Measurements from ENCODE around the gene CCBE1.
"Not testable (repeated sequence)": the region's sequence is repeated elsewhere in the genome, so short reads cannot be mapped to it uniquely, and the experiment has no call there.

CCBE1 gene

DNA sequence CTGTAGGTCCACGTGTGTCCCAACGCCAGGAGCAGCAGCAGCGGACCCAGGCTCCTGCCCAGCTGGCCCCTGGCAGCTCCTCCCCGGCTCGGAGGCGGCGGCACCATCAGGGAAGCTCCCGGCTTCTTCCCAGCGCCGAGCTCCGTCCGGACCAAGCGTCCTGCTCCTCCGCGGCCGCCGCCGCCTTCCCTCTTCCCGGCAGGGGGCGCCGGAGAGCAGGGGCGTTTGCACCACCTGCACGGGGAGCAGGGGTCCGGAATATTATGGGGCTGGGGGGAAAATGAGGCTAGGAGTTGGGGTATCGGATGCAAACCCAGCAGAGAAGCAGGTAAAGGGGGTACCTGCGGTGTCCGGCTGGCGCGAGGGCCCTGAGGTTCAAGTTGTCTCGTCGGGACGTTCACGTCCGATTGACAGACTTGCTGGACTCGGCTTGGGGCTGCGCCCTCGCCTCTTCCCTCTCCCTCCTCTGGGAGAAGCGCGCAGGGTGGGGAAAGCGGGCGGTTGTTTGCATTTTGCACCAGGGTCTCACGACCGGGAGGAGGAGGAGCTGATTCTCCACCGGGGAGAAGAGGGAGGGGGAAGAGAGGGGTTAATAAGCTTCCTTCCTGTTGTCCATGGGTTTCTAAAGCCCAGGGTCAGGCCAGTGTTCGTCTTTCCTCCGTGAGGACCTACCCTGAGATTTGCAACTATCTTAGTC, at the start of gene CCBE1:
Gene CCBE1 (minus strand): TSS at position 188 of the 697 bp plus-strand sequence.
- DNase-seq (ENCODE audit: low read depth): no peak

DNA sequence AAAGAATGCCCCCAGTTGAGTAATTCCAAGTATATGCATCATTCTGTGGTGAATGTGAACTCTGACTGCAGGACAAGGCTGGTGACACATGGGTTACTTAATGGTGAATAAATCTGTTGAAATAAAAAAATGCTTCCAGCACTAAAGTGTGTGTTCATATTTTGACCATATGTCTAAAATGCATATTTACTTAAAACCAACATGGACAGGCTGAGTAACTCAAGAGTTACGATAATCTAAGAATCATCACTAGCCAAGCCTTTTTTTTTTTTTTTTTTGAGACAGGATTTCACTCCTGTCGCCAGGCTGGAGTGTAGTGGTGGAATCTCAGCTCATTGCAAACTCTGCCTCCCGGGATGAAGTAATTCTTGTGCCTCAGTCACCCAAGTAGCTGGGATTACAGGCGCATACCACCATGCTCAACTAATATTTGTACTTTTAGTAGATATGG, 47.1 kb upstream of the CCBE1 start:
- no peak for DNase-seq (ENCODE audit: low read depth)

DNA sequence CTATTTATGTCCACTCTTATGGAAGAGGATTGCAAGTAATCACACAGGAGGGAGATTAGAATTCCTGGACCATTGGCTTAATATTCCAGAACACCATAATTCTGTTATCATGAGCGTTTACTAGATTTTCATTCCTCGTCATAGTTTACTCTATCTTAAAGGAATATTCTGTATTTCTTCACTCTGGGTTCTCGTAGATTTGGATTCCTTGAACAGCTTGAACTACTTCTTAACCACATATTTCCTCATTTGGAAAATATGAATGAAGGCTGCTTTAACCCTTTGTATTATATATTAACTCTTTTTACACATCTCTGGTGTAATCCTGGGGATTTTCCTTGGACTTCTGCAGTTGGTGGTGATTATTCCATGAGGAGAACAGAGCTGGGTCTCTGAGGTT, 46.3 kb upstream of the CCBE1 start:
- DNase-seq (ENCODE audit: low read depth): no peak

DNA sequence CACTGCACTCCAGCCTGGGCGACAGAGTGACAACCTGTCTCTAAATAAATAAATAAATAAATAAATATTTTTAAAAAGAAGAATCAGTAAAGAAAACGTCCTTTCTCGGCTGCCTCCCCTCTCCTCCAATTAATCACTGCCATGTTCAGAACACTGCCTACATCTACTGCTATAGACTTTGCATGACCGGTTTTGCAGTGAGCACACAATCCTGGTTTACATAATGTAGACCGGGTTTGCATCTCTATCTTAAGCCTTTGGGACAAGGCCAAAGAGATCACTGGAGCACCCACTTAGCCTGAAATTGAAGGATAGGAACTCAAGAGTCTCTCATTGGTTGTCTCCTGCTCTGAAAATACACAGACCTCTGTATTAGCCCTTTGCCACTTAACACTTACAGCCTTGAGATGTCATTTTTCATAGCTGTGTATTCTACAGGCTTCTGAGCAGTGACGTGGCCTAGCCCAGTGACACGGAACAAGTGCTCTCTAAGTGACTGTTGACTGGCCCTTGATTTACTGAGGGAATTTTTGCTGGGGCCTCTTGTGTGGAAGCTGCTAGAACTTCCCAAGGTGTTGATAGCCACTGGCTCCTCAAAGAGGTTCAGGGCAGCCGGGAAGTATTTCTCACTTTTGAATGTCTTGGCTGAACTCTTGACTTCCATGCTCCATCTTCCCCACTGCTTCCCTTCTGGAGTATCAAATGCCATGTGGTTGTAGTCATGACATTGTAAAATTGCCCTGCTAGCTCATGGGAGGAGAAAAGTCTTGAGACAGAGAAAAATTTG, 45.3 kb upstream of the CCBE1 start:
- no peak for DNase-seq (ENCODE audit: low read depth)

DNA sequence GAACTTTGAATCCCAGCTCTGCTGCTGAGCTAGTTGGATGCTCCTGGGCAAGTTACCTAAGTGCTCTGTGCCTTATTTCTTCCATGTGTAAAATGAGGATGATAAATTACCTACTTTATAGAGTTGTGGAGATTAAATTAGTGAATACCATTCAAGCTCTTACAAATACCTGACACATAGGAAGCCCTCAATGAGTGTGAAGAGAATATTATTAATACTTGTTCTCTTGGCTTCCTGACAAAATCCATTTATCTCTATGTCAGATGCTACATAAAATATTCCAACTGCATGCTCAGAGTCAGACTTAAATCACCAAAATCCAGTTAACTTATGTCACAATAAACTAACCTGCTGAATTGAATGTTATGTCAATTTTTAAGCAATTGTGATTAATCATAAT, 42.9 kb upstream of the CCBE1 start:
- DNase-seq (ENCODE audit: low read depth): no peak

DNA sequence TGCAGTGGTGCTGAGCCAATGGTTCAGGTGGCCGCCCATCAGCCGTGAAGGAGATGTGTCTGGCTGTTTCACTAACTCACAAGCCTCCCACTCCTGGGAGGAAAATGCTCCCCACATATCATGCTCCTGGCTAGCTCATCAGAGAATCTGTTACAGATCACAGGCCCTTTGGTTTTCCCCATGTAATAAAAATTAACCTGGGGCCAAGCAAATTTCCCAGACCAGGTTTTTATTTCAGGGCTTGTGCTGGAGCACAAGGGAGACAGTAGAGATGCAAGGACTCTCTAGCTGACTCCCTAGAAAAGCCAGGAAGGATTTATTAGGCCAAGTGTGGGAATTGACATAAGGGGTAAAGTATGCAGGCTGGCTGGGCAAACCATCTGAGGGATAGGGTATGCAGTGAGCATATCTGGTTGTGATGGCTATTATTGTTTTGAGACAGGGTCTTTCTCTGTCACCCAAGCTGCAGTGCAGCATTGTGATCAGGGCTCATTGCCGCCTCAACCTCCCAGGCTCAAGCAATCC, 40.6 kb upstream of the CCBE1 start:
- DNase-seq (ENCODE audit: low read depth): no peak

DNA sequence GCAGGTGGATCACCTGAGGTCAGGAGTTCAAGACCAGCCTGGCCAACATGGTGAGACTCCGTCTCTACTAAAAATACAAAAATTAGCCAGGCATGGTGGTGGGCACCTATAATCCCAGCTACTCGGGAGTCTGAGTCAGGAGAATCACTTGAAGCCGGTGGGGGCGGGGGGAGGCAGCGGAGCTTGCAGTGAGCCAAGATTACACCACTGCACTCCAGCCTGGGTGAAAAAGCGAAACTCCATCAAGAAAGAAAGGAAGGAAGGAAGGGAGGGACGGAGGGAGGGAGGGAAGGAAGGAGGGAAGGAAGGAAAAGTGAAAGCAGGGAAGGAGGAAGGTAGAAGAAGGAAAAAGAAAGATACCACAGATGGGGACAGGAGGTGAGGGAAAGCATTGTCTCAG, 40.1 kb upstream of the CCBE1 start:
- not testable (repeated sequence) for DNase-seq (ENCODE audit: low read depth)

DNA sequence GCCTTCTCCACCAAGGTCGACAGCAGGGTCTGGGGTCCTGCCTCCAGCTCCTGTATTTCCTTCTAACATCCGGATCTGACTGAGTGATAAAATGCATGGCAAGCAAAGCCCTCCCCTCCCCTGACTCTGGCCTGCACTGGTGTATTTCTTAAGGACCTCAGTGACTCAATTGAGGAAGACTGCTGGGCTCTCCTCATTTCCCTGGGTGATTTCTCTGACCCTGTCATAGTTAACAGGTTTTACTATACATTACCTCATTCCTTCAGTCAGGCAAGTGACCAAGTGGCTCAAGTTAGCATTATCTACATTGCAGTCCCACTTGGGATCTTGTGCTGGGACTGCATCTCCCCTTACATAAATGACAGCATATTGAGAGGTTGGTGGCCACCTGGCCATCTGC, 38.8 kb upstream of the CCBE1 start:
- no peak for DNase-seq (ENCODE audit: low read depth)

DNA sequence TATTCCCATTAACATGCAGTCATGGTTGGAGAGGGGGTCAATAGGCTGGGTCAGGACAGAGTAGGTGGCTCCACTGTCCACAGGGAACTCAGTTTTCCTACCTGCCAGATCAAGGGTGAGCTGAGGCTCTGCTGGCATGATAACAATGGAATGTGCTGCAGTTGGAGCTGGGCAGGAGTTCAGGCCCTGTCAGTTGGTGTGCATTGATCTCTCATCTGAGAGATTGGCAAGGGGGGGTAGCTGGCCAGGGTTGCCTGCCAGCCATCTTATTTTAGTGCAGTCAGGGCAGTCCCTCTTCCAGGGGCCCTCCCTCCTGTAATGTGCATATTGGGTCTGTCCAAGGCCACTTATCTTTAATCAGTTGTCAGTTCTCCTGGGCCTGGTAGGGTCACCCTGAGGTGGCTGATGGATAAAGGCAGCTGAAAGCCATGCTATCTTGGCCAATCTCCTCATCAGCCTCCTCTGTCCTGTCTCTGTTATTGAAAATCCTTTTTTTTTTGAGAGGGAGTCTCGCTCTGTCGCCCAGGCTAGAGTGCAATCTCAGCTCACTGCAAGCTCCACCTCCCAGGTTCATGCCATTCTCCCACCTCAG, 38.1 kb upstream of the CCBE1 start:
- DNase-seq (ENCODE audit: low read depth): no peak

GRCh38 chr18:59733421-59733820, 36.2 kb upstream of the CCBE1 start:
- no peak for DNase-seq (ENCODE audit: low read depth)

- DNase-seq (ENCODE audit: low read depth): no peak
These were observed 33.7 kb upstream of the CCBE1 start for GRCh38 chr18:59730896-59731295.

DNA sequence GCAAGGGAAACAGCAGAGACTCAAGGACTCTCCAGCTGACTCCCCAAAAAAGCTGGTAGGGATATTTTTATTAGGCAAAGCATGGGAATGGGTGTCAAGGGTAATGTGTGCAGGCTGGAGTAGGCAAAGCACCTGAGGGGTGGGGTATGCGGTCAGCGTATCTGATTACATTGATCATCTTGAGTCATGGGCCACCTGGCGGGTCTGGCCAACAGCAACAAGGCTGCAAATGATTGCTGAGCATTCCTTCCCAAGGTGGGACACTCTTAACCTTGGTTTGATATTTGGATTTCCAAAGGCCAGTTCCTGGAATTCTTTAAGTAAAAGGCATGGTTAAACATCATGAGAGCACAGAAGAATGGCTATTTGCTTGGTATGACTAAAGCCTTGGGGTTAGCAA, 32.6 kb upstream of the CCBE1 start:
- no peak for DNase-seq (ENCODE audit: low read depth)

DNA sequence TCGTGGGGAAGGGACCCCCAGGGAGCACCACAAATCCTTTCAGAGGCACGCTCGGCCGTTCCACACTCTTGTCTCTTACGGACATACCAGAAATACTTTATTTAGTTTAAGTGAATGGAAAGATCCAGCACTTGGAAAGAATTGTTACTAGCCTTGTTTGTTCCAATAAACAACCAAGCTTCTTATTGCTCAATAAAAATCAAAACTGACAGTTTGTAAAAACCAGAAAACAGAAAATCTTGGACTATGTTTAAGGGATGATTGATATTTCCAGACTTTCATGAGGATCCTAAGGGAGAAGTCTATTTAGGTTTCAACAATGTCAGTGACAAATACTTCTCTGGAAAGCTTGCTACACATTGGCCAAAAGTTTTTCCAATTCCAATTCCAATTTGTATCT, 31.6 kb upstream of the CCBE1 start:
- no peak for DNase-seq (ENCODE audit: low read depth)

DNA sequence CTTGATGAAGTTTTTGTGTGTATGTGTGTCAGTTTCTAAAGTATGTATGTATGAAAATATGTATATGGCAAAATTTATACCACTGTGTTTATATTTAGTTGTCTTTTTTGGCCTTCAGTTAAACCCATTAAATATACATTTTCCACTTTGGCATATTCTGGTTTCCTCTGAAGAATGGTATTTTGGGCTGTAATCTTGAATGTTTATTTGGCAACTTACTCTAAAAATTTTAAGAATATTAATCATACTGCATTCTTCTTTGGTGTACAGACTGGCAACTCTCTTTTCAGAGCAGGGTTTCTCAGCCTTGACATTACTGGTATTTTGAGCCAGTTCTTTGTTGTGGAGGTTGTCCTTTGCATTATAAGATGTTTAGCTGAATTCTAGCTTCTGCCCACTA, 27.9 kb upstream of the CCBE1 start:
- no peak for DNase-seq (ENCODE audit: low read depth)

GRCh38 chr18:59724103-59724502, 26.9 kb upstream of the CCBE1 start:
- no peak for DNase-seq (ENCODE audit: low read depth)

DNA sequence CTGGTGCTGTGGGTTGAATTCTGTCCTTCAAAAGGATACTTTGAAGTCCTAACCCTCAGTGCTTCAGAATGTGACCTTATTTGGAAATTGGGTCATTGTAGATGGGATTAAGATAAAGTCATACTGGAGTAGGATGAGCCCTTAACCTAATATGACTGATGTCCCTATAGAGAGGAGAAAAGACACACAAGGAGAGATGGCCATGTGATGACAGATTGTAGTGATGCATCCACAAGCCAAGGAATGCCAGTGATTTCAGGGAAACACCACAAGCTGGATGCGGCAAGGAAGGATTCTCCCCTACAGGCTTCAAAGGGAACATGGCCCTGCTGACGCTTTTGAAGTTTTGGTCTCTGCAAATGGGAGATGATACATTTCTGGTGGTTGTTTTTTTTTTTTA, 24.7 kb upstream of the CCBE1 start:
- no peak for DNase-seq (ENCODE audit: low read depth)

DNA sequence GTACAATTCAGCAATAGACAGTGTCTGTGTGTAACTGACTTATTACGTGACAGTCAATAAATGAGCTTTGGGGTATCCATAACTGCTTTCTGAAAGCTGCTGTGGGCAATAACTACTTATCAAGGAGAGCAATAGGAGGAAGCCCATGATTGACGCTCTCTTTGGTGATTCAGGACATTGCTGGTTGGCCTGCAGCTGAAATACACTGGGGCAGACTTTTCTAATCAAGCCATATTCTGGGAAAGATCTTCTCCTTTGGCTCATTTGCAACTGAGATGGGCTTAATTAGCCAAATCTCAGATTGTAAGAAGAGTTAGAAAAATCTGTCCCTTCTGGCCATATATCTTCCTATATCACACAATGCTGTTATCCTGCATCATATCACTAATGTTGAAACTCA, 24.0 kb upstream of the CCBE1 start:
- DNase-seq (ENCODE audit: low read depth): no peak

DNA sequence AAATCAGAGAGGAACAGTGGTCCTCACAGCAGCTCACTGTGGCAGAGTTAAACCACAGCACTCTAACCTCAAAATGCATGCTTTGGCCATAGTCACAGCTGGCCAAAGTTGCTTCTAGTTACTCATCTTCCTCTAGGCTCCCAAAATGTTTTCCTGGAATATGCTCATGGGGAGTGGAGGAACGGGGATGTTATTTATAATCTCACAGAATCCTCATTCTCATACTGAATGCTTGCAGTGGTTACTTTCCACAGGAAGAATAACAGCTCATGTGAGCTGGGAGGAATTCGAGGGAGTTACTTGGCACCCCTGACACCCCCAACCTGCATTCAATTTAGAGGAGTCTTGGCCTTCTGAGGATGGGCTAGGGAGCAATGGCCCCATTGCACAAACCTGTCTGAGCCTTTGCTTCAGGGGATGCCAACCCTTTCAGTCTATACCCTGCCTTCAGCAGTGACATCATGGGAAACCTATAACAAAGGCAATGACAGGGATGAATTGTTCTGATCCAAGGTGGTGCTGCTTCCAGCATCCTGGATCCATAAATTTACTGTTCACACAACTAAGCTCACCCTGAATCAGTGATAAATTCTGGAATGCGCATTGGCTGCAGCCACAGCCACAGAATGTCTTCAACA, 22.4 kb upstream of the CCBE1 start:
- DNase-seq (ENCODE audit: low read depth): no peak

DNA sequence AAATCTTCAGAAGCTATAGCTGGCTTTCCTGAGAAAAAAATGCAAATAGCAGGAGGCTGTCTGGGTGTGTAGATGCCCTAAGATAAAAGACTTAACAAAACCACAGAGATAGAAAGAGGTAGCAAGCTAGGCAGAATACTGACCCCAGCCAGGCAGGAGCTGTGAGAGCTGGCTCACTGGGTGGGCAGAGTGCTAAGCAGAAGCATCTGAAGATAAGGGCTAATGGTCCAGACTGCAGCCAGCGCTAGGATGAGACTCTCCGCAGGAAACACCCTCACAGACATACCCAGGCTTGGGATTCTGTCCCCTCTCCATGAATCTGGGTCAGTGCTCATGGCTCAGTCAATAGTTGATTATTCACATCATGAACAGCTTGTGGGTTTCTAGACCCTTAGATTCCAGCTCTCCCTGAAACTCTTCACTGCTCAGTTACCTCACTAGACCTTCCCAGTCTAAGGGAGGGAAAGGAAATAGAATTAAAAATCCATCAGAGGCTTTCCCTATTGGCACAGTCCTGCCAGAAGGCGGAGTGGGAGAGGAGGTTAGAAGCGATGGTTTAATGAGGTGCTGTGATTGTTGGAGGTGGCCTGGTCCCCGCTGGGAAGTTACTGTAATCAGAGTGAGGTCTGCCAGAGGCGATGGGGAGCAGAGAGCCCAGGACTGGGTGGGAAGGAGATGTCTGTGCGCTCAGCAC, 21.4 kb upstream of the CCBE1 start:
- DNase-seq (ENCODE audit: low read depth): no peak

DNA sequence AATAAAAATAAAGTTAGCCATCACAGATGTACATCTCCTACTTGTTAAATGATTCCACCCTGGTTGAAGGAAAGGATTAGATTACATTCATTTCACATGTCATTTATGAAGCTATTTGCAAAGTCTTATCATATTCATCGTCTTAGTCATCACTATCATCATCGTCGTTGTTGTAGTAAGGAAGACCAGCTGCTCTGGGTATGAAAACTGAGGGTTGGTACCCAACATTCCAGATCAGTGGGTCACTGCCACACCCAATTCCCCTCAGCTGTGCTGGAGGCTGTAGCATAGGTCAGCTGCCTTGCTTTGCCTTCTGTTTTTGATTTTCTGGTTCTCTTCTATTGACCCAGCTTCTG, 20.9 kb upstream of the CCBE1 start:
- DNase-seq (ENCODE audit: low read depth): no peak

GRCh38 chr18:59717291-59717690, 20.1 kb upstream of the CCBE1 start:
- DNase-seq (ENCODE audit: low read depth): no peak

DNA sequence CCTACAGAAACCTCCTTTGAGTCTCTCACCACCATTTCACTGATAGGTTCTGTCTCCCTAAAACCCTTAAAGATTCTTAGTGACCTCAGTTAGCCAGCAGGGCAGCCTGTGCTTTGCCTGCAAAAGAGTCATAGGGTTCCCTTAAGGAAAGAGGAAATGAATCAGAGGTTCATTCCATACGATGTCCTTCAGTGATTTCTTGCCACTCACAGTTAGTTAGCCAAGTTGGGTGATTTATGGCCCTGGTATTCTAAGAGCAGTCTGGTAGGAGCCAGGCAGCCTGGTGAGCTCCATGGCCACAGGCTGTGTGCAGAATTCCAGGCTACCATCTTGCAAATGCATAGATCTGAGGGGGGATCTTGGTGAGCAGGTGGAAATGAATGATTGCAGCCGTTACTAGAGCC, 18.7 kb upstream of the CCBE1 start:
- no peak for DNase-seq (ENCODE audit: low read depth)
